Sciatic nerve (tissue), 2 donors: ENCODE results near the gene SMIM20. TPM values are rescaled to one million over a fixed set of nuclear protein-coding genes. Genes with fewer than 3 reads are reported as not detected.

Experiments
- ATAC-seq: fragments of 200-7000 bp; cut with Tn5 transposase; one replicate; pipeline ENCODE4 v1.9.1; 2020; ENCODE audit warnings: mild to moderate bottlenecking, moderate library complexity
- DNase-seq: peaks from one replicate; pipeline ENCODE4 v3.0.0-alpha.2; 2020; ENCODE audit warnings: low spot score
- intact Hi-C: fragments of 100-400 bp; cut with DNase I; formaldehyde crosslinking; loops from one replicate; pipeline ENCODE4 v1.14.2; 2022
- total RNA-seq: library from RNA; stranded (reverse); fragmentation: NEBNext Ultra II Directional; extraction: Animal tissue kit (Norgen Biotek cat#: 25700); gene quantifications from one replicate; pipeline ENCODE4 v1.2.1, GENCODE V29; 2021
- donor health status: DM: no; HTN: no; CAD: no.
- donor health status: DM: no; HTN: no; CAD: no.

Gene SMIM20
- total RNA-seq, 1 donor from 2014 or later, result 22.7 TPM

- intact Hi-C loops, result no loop called here
- ATAC-seq (no peak), DNase-seq (no peak)
Measured at GRCh38 chr4:25921922-25922321, 7.9 kb downstream of the SMIM20 start.

GRCh38 chr4:25922812-25923369 lies 8.9 kb downstream of the SMIM20 start:
- peak; percentile 22 for ATAC-seq
- intact Hi-C loops, result no loop called here

GRCh38 chr4:25923745-25924144 lies 9.7 kb downstream of the SMIM20 start:
- ATAC-seq, result no peak
- DNase-seq, result no peak
- intact Hi-C loops, result no loop called here

More at GRCh38 chr4:25922812-25923369, 8.9 kb downstream of the SMIM20 start:
- no peak for DNase-seq

- DNase-seq (no peak), ATAC-seq (peak; percentile 62)
- intact Hi-C loops, result no loop called here
Measured at GRCh38 chr4:25925486-25926201, 11.6 kb downstream of the SMIM20 start.

GRCh38 chr4:25926462-25926861 lies 12.4 kb downstream of the SMIM20 start:
- ATAC-seq (no peak), DNase-seq (no peak)
- intact Hi-C loops, result no loop called here

GRCh38 chr4:25927361-25928195 lies 13.6 kb downstream of the SMIM20 start:
- intact Hi-C loops, result no loop called here
- ATAC-seq (no peak), DNase-seq (no peak)

- ATAC-seq (peak; percentile 76), DNase-seq (no peak)
- intact Hi-C loops, result no loop called here
Measured at GRCh38 chr4:25928379-25929297, 14.6 kb downstream of the SMIM20 start.

GRCh38 chr4:25929298-25929686 lies 15.3 kb downstream of the SMIM20 start:
- DNase-seq (no peak), ATAC-seq (no peak)
- intact Hi-C loops, result no loop called here

GRCh38 chr4:25930731-25931354 lies 16.8 kb downstream of the SMIM20 start:
- intact Hi-C loops, result no loop called here
- ATAC-seq, result no peak
- no peak for DNase-seq

GRCh38 chr4:25936696-25937095 lies 22.7 kb downstream of the SMIM20 start:
- ATAC-seq, result no peak
- DNase-seq, result no peak
- intact Hi-C loops, result no loop called here

GRCh38 chr4:25937801-25938200 lies 23.8 kb downstream of the SMIM20 start:
- DNase-seq, result no peak
- intact Hi-C loops, result no loop called here
- no peak for ATAC-seq

GRCh38 chr4:25938366-25938765 lies 24.3 kb downstream of the SMIM20 start:
- DNase-seq (no peak), ATAC-seq (no peak)
- intact Hi-C loops, result no loop called here

- DNase-seq (no peak), ATAC-seq (peak; percentile 90)
- intact Hi-C loops, result no loop called here
Measured at GRCh38 chr4:25938787-25939186, 24.8 kb downstream of the SMIM20 start.

GRCh38 chr4:25939330-25939729 lies 25.3 kb downstream of the SMIM20 start:
- intact Hi-C loops, result no loop called here
- no peak for DNase-seq
- ATAC-seq, result no peak

GRCh38 chr4:25941457-25942221 lies 27.6 kb downstream of the SMIM20 start:
- DNase-seq, result no peak
- intact Hi-C loops, result no loop called here
- no peak for ATAC-seq

- peak; percentile 67 for DNase-seq
- peak; percentile 93 for ATAC-seq
- intact Hi-C loops, result no loop called here
Measured at GRCh38 chr4:25943312-25943711, 29.3 kb downstream of the SMIM20 start.

- intact Hi-C loops, result no loop called here
- ATAC-seq (no peak), DNase-seq (no peak)
Measured at GRCh38 chr4:25943805-25944204, 29.8 kb downstream of the SMIM20 start.

GRCh38 chr4:25948051-25948450 lies 34.0 kb downstream of the SMIM20 start:
- DNase-seq (no peak), ATAC-seq (no peak)
- intact Hi-C loops, result no loop called here
